GM06990 (cell line): ENCODE results near the gene ULK4.
A peak's percentile ranks its signal among the peaks of the same experiment; 100 is the strongest.

Experiments used
- DNase-seq: peaks from one replicate; pipeline ENCODE4 v3.0.0-alpha.2; 2011; ENCODE audit not compliant: insufficient read length; ENCODE audit errors: extremely low read depth
- H3K27me3 ChIP-seq: replicated peaks from 2 replicates; pipeline ENCODE4 v1.6.0; 2011; ENCODE audit warnings: low read length; ENCODE audit not compliant: control insufficient read depth, insufficient read depth
- H3K36me3 ChIP-seq: 2 replicates; pipeline ENCODE4 v1.5.1; 2011; ENCODE audit warnings: low read length; ENCODE audit not compliant: control insufficient read depth, insufficient read depth
- H3K4me3 ChIP-seq: replicated peaks from 2 replicates; pipeline ENCODE4 v1.5.1; 2011; ENCODE audit warnings: low read depth, mild to moderate bottlenecking, control low read depth, low read length
- TF ChIP-seq, protein P1 (sequence below): IDR thresholded peaks from 2 replicates; pipeline ENCODE4 v1.5.1; 2011; ENCODE audit warnings: low read length, control low read depth, mild to moderate bottlenecking, inconsistent platforms; ENCODE audit not compliant: insufficient read depth, poor library complexity, severe bottlenecking

The ULK4 gene

DNA sequence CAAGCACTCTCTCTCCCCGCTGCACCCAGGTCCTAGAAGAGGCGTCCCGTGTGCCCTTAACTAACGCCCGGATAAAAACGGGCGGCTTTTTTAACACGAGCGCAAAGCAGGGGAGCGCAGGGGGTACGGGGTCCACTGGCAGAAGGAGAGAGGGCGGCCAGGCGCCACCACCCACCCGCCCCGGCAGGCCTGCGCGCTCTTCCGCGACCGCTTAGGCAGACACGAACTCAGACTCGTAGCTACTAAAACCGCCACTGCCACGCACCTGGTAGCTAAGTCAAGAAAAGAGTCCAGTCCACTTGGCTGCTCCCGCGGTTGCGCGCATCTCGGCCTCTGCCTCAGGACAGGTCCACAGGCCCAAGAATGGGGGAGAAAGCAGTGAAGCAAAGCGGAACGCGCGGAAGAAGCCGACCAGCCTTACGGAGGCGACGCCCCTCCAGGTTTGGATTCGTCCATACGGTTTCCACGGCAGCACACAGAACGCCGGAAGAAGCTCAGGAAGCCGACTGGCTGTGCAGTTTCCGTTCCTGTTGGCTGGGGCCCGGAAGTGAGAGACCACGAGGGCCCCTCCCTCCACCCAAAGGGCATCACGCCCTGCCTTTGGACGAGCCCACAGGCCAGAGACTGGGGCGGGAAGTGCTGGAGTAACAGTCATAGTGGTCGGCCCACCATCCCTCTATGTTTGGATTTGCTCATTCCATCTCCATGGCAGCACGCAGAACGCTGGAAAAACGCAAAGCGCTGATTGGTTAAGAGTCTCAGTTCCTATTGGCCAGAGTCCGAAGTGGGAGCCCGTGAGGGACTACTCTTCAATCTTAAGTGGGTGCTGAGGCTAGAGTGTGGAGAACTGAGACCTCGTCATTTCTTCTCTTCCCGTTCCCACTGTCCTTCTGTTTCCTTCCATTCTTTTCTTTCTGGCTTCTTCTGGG is at the start of gene ULK4:
Gene ULK4 (minus strand): TSS at position 353 of the 929 bp plus-strand sequence. CDS start 7,344 bp downstream, outside the sequence.
- peak; percentile 96 for DNase-seq
- Histone ChIP-seq H3K36me3 (no peaks in the 10 kb centered on the region), H3K27me3 (no peaks in the 10 kb centered on the region), H3K4me3 (peak within 1 kb of the TSS; percentile 85)
- TF ChIP-seq, protein P1, sequence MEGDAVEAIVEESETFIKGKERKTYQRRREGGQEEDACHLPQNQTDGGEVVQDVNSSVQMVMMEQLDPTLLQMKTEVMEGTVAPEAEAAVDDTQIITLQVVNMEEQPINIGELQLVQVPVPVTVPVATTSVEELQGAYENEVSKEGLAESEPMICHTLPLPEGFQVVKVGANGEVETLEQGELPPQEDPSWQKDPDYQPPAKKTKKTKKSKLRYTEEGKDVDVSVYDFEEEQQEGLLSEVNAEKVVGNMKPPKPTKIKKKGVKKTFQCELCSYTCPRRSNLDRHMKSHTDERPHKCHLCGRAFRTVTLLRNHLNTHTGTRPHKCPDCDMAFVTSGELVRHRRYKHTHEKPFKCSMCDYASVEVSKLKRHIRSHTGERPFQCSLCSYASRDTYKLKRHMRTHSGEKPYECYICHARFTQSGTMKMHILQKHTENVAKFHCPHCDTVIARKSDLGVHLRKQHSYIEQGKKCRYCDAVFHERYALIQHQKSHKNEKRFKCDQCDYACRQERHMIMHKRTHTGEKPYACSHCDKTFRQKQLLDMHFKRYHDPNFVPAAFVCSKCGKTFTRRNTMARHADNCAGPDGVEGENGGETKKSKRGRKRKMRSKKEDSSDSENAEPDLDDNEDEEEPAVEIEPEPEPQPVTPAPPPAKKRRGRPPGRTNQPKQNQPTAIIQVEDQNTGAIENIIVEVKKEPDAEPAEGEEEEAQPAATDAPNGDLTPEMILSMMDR, result no peak

DNA sequence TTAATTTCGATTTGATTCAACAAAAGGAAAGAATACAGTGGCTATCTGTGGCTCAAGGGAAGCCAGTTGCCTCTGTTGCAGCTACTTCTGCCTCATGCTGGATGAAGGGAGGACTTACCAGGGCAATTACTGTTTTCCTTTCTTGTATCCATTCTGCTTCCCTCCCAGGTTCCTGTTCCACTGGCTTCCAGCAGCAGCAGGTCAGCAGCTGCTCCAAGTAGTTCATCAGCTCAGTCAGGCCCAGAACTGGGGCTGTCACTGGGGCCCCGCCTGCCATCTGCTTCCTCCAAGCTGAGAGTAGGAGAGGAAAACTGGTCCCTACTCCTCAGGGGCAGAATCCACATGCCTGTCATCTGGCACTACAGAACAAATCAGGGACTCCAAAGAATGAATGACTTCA is 48.6 kb upstream of the ULK4 start:
- Histone ChIP-seq H3K27me3 (no peaks in the 10 kb centered on the region), H3K36me3 (no peaks in the 10 kb centered on the region), H3K4me3 (no peak overlapping the region)
- TF ChIP-seq, protein P1, result no peak
- DNase-seq, result no peak

DNA sequence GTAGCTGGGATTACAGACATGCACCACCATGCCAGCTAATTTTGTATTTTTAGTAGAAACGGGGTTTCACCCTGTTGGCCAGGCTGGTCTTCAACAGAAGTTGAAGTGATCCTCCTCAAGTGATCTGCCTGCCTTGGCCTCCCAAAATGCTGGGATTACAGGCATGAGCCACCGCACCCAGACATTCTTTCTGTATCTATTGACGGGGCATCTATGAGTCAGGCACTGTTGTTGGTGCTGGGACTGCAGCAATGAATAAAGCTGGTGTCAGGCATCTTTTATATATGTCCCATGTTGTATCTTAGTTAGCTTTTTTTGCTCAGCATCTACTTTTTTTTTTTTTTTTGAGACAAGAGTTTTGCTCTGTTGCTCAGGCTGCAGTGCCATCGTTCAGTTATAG is 47.6 kb upstream of the ULK4 start:
- H3K36me3 ChIP-seq, result no peaks in the 10 kb centered on the region
- no peak for DNase-seq
- H3K27me3 ChIP-seq, result no peaks in the 10 kb centered on the region
- H3K4me3 ChIP-seq, result no peak overlapping the region
- TF ChIP-seq, protein P1, result no peak

DNA sequence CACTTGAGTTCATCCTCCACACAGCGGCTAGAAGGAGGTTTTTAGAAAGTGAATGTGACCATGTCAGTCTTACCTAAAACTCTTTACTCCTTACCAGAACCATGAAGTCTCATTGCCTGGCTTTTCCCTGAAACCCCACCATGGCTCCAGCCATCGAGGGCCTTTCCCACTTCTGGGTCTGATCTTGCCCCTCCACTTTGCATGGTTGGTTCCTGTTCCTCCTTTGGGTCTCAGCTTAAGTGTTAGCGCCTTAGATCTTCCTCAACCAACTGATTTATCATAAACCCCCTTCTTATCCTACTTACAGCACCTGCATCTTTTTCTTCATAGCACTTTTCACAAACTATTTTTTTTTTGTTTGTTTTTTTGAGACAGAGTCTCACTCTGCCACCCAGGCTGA is 45.9 kb upstream of the ULK4 start:
- H3K36me3 ChIP-seq, result no peaks in the 10 kb centered on the region
- DNase-seq, result no peak
- no peaks in the 10 kb centered on the region for H3K27me3 ChIP-seq
- H3K4me3 ChIP-seq, result no peak overlapping the region
- TF ChIP-seq, protein P1, result no peak

DNA sequence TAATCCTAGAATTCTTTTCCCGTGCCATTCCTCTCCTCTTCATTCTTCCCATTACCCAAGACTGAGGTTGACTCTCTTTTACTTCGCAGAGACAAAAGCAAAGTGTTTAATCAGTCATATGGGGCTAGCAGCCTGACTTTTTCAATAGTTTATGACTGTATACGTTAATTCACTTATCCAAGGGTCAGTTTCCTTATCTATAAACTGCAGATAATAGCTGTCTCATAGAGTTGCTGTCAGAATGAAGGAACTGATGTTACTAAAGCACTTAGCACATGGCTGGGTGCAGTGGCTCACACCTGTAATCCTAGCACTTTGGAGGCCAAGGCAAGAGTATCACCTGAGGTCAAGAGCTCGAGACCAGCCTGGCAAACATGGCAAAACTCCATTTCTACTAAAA is 43.5 kb upstream of the ULK4 start:
- Histone ChIP-seq H3K4me3 (no peak overlapping the region), H3K36me3 (no peaks in the 10 kb centered on the region)
- TF ChIP-seq, protein P1, result no peak

DNA sequence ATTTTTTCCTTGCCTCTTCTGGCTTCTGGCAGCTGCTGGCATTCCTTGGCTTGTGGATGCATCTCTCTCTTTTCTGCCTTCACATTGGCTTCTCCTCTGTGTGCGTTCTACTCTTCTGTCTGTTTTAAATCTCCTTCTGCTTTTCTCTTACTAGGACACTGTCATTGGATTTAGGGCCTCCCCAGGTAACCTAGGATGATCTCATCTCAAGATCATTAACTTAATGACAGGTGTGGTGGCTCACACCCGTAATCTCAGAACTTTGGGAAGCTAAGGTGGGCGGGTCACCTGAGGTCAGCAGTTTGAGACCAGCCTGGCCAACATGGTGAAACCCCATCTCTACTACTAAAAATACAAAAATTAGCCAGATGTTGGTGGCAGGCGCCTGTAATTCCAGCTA is 40.9 kb upstream of the ULK4 start:
- DNase-seq, result no peak
- no peaks in the 10 kb centered on the region for H3K36me3 ChIP-seq
- H3K4me3 ChIP-seq, result no peak overlapping the region
- TF ChIP-seq, protein P1, result no peak
- H3K27me3 ChIP-seq, result no peaks in the 10 kb centered on the region

More for the DNA sequence above, 43.5 kb upstream of the ULK4 start:
- DNase-seq, result no peak
- H3K27me3 ChIP-seq, result no peaks in the 10 kb centered on the region
